Loucy (cell line): ENCODE results near the gene ROMO1.
A peak's percentile ranks its signal among the peaks of the same experiment; 100 is the strongest.

Source experiments
- H2AFZ ChIP-seq: fragments of 200-600 bp; sonication (generic); 2 replicates; pipeline ENCODE4 v1.6.0; 2016; ENCODE audit warnings: antibody characterized with exemption, mild to moderate bottlenecking, low read length, moderate library complexity
- H3F3A ChIP-seq: fragments of 200-600 bp; 2 replicates; pipeline ENCODE4 v1.6.0; 2016; ENCODE audit warnings: antibody characterized with exemption, low read depth, mild to moderate bottlenecking
- H3K27me3 ChIP-seq: fragments of 200-600 bp; sonication (generic); 2 replicates; pipeline ENCODE4 v1.6.1; 2014; ENCODE audit warnings: low read length, mild to moderate bottlenecking; ENCODE audit not compliant: insufficient read depth, poor library complexity, severe bottlenecking
- H3K36me3 ChIP-seq: fragments of 200-600 bp; sonication (generic); 2 replicates; pipeline ENCODE4 v1.6.1; 2016; ENCODE audit warnings: low read length; ENCODE audit not compliant: insufficient read depth
- H3K4me1 ChIP-seq: fragments of 200-600 bp; sonication (generic); 2 replicates; pipeline ENCODE4 v1.5.1; 2014; ENCODE audit warnings: low read length, mild to moderate bottlenecking; ENCODE audit not compliant: insufficient read depth, poor library complexity, severe bottlenecking
- H3K4me2 ChIP-seq: fragments of 200-600 bp; sonication (generic); 2 replicates; pipeline ENCODE4 v1.6.0; 2014; ENCODE audit warnings: antibody characterized with exemption, low read length, low read depth, mild to moderate bottlenecking; ENCODE audit not compliant: poor library complexity, severe bottlenecking
- H3K4me3 ChIP-seq: fragments of 200-600 bp; sonication (generic); 2 replicates; pipeline ENCODE4 v1.5.1; 2014; ENCODE audit warnings: low read length, mild to moderate bottlenecking, mixed read lengths; ENCODE audit not compliant: poor library complexity, severe bottlenecking
- H3K79me2 ChIP-seq: fragments of 200-600 bp; sonication (generic); 2 replicates; pipeline ENCODE4 v1.6.1; 2014; ENCODE audit warnings: low read length; ENCODE audit not compliant: insufficient read depth
- H3K9ac ChIP-seq: fragments of 200-600 bp; sonication (generic); 2 replicates; pipeline ENCODE4 v1.6.0; 2014; ENCODE audit warnings: mild to moderate bottlenecking, low read depth, low read length, moderate library complexity; ENCODE audit not compliant: poor library complexity, severe bottlenecking
- H3K9me2 ChIP-seq: fragments of 200-600 bp; sonication (generic); replicated peaks from 2 replicates; pipeline ENCODE4 v1.6.1; 2016; ENCODE audit warnings: low read depth, low read length, mixed read lengths
- H3K9me3 ChIP-seq: fragments of 200-600 bp; sonication (generic); 2 replicates; pipeline ENCODE4 v1.6.1; 2014; ENCODE audit warnings: mild to moderate bottlenecking, antibody characterized with exemption, low read length, low read depth; ENCODE audit not compliant: insufficient read depth
- H4K20me1 ChIP-seq: fragments of 200-600 bp; sonication (generic); 2 replicates; pipeline ENCODE4 v1.6.0; 2014; ENCODE audit warnings: antibody characterized with exemption, low read length, mild to moderate bottlenecking; ENCODE audit not compliant: insufficient read depth, poor library complexity, severe bottlenecking
- EZH2phosphoT487 ChIP-seq: fragments of 200-600 bp; IDR thresholded peaks from 2 replicates; pipeline ENCODE4 v1.6.1; 2018; ENCODE audit warnings: antibody characterized with exemption, mild to moderate bottlenecking, moderate library complexity, borderline replicate concordance
- TF ChIP-seq, protein P1 (sequence below): fragments of 200-600 bp; sonication (generic); conservative IDR thresholded peaks from 2 replicates; pipeline ENCODE4 v1.5.1; 2014; ENCODE audit warnings: mild to moderate bottlenecking, antibody characterized with exemption, low read length

The ROMO1 gene

DNA sequence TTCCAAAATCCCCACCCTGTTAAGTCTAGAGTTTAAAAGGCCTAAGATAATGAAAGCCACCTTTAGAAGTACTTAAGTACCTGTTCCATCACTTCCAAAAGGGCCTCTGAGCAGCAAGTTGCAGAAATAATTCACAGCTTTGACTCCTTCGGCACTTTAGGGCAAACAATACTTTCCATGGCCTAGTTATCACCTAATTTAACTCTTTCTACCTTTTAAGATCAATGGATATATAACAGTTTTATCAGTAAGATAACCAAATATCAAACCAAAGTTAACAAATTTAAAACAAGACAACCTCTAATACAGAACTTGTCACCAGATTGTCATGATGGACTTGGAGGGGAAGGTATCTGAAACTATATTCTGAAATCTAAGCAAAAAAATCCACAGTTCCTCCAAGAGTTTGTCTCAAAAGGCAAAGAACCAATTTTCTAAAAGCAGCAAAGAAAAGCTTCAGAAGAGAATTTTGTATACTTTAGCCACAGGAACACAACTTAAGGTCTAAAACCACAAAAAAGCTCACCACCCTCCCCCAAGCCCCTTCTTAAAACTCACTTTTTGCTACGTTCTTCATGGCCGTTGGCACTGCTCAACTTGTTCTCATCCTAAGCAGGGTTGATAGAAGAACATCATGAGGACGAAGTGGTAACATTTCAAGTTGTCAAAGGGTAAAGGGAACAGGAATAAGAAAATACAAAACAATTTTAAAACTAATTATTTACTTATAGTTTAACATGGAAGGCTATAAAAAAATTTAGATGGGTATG is 39.4 kb downstream of the ROMO1 start:
- Histone ChIP-seq H3F3A (no peaks in the 10 kb centered on the region), H4K20me1 (peaks cover 69% of the 10 kb centered on the region), H3K4me2 (peak overlapping the region; percentile 99), H2AFZ (no peak overlapping the region), H3K36me3 (peaks cover 72% of the 10 kb centered on the region), H3K4me3 (peak overlapping the region; percentile 96), H3K4me1 (peaks cover 63% of the 10 kb centered on the region), H3K27me3 (peaks cover 9% of the 10 kb centered on the region), H3K9me3 (no peaks in the 10 kb centered on the region), H3K9ac (peak overlapping the region; percentile 100), H3K79me2 (peaks cover 96% of the 10 kb centered on the region), H3K9me2 (no peaks in the 10 kb centered on the region)
- no peak for TF ChIP-seq EZH2phosphoT487
- TF ChIP-seq, protein P1, sequence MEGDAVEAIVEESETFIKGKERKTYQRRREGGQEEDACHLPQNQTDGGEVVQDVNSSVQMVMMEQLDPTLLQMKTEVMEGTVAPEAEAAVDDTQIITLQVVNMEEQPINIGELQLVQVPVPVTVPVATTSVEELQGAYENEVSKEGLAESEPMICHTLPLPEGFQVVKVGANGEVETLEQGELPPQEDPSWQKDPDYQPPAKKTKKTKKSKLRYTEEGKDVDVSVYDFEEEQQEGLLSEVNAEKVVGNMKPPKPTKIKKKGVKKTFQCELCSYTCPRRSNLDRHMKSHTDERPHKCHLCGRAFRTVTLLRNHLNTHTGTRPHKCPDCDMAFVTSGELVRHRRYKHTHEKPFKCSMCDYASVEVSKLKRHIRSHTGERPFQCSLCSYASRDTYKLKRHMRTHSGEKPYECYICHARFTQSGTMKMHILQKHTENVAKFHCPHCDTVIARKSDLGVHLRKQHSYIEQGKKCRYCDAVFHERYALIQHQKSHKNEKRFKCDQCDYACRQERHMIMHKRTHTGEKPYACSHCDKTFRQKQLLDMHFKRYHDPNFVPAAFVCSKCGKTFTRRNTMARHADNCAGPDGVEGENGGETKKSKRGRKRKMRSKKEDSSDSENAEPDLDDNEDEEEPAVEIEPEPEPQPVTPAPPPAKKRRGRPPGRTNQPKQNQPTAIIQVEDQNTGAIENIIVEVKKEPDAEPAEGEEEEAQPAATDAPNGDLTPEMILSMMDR = no peak

GRCh38 chr20:35739294-35740163 is 40.3 kb downstream of the ROMO1 start:
- no peak overlapping the region for H2AFZ ChIP-seq
- peaks cover 59% of the 10 kb centered on the region for H3K4me1 ChIP-seq
- peaks cover 63% of the 10 kb centered on the region for H3K36me3 ChIP-seq
- no peaks in the 10 kb centered on the region for H3K9me2 ChIP-seq
- H3K9ac ChIP-seq = peak overlapping the region; percentile 100
- H3K27me3 ChIP-seq = peaks cover 9% of the 10 kb centered on the region
- H4K20me1 ChIP-seq = peaks cover 60% of the 10 kb centered on the region
- H3K4me3 ChIP-seq = peak overlapping the region; percentile 96
- H3K9me3 ChIP-seq = no peaks in the 10 kb centered on the region
- no peaks in the 10 kb centered on the region for H3F3A ChIP-seq
- TF ChIP-seq, protein P1 = peak; percentile 53
- TF ChIP-seq EZH2phosphoT487 = no peak
- H3K4me2 ChIP-seq = peak overlapping the region; percentile 99
- peaks cover 94% of the 10 kb centered on the region for H3K79me2 ChIP-seq

DNA sequence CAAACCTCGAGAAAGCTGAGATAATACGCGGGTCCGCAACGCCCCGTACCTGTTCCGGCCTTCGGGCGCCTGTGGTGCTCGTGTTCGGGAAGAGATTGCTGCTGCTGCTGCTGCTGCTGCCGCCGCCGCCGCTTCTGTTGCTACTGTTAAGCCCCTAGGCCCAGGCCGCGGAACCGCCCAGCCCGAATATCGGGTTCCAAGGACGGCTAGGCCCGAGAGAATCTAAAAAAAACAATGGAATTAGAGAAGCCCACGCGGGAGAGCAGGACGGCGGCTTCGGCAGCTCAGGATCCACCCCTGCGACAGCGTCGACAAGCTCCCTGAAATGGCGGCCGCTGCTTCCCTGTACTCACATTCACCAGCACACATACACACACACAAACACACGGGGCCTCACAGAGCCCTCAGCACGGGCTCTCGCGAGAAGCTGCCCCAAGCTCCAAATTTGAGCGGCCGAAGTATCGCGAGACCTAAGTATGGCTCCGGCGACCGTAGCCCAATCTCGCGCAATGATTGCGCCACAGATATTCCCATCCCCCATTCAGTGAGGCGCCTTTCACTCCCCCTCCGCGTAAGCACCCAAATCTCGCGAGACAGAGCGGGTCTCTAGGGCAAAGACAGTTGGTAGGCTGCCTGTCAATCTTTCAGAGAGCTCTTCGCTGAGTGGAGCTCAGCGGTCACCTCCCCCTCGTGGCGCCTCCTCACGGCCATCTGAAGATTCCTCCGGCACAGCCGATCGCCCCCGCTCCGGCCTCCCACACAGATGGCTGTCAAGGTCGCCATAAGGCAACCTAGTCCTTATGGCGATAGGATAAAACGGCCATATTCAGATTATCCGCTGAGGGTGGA is 42.9 kb downstream of the ROMO1 start, which contains the start of gene RBM39:
Gene RBM39, minus strand, starts transcription at position 369 of the 849 bp plus-strand sequence. CDS start 1,386 bp downstream, outside the sequence.
- peak within 1 kb of the TSS; percentile 100 for H3K9ac ChIP-seq
- H3K9me2 ChIP-seq = no peaks in the 10 kb centered on the region
- H4K20me1 ChIP-seq = peaks cover 38% of the 10 kb centered on the region
- peak within 1 kb of the TSS; percentile 96 for H3K4me3 ChIP-seq
- H3K9me3 ChIP-seq = no peaks in the 10 kb centered on the region
- peaks cover 68% of the 10 kb centered on the region for H3K79me2 ChIP-seq
- no peak for TF ChIP-seq EZH2phosphoT487
- TF ChIP-seq, protein P1 = peak; percentile 40; the same call in 1 of the 2 replicates
- peaks cover 37% of the 10 kb centered on the region for H3K36me3 ChIP-seq
- no peaks in the 10 kb centered on the region for H3F3A ChIP-seq
- H3K4me2 ChIP-seq = peak within 1 kb of the TSS; percentile 99
- H3K27me3 ChIP-seq = peaks cover 9% of the 10 kb centered on the region
- H3K4me1 ChIP-seq = peaks cover 39% of the 10 kb centered on the region
- H2AFZ ChIP-seq = peak within 1 kb of the TSS; percentile 41
